Mesenchymal stem cell (in vitro differentiated cells and primary cell): ENCODE data around the gene PCDHGA9.
"Not testable (repeated sequence)": the region's sequence is repeated elsewhere in the genome, so short reads cannot be mapped to it uniquely, and the experiment has no call there.

Source experiments
- DNase-seq: peaks from one replicate; pipeline ENCODE4 v3.0.0-alpha.2; 2013
- H2AFZ ChIP-seq: one replicate; pipeline ENCODE4 v1.6.1; 2013; ENCODE audit warnings: low read depth, mild to moderate bottlenecking, control low read depth, inconsistent platforms, low read length, moderate library complexity
- H2AK5ac ChIP-seq: 2 replicates; pipeline ENCODE4 v1.6.1; 2013; ENCODE audit warnings: low read length, moderate library complexity, mild to moderate bottlenecking, inconsistent platforms; ENCODE audit not compliant: severe bottlenecking
- H2BK120ac ChIP-seq: one replicate; pipeline ENCODE4 v1.6.1; 2013; ENCODE audit warnings: low read depth, mild to moderate bottlenecking, inconsistent platforms, low read length, moderate library complexity
- H2BK12ac ChIP-seq, 2 experiments: one replicate each; pipeline ENCODE4 v1.6.1; 2013; ENCODE audit warnings: inconsistent platforms in 2 of 2, low read length in 2 of 2, mild to moderate bottlenecking in 2 of 2, moderate library complexity in 2 of 2, control low read depth in 1 of 2
- H2BK15ac ChIP-seq: one replicate; pipeline ENCODE4 v1.6.1; 2013; ENCODE audit warnings: mild to moderate bottlenecking, low read depth, inconsistent platforms; ENCODE audit not compliant: poor library complexity, severe bottlenecking
- H2BK5ac ChIP-seq: 2 replicates; pipeline ENCODE4 v1.6.1; 2013; ENCODE audit warnings: low read depth, mild to moderate bottlenecking, low read length, control low read depth, inconsistent platforms; ENCODE audit not compliant: poor library complexity, severe bottlenecking
- H3K14ac ChIP-seq, 2 experiments: one replicate each; pipeline ENCODE4 v1.6.1; 2013; ENCODE audit warnings: inconsistent platforms in 2 of 2, low read length in 2 of 2, control low read depth in 1 of 2, mild to moderate bottlenecking in 1 of 2, moderate library complexity in 1 of 2
- H3K18ac ChIP-seq, 2 experiments: one replicate each; pipeline ENCODE4 v1.6.1; 2013; ENCODE audit warnings: inconsistent platforms in 2 of 2, low read length in 2 of 2, control low read depth in 1 of 2, low read depth in 1 of 2, mild to moderate bottlenecking in 1 of 2
- H3K23ac ChIP-seq, 2 experiments: one replicate each; pipeline ENCODE4 v1.6.1; 2013; ENCODE audit warnings: inconsistent platforms in 2 of 2, low read length in 2 of 2, mild to moderate bottlenecking in 2 of 2, moderate library complexity in 2 of 2, control low read depth in 1 of 2
- H3K27ac ChIP-seq: 2 replicates; pipeline ENCODE4 v1.5.1; 2013; ENCODE audit warnings: mild to moderate bottlenecking, moderate library complexity, low read length, control low read depth, inconsistent platforms; ENCODE audit not compliant: poor library complexity, severe bottlenecking
- H3K27me3 ChIP-seq, 2 experiments: 2 replicates each; pipeline versions ENCODE4 v1.6.1 to v1.7.0; 2013; ENCODE audit warnings: low read length in 2 of 2, mild to moderate bottlenecking in 2 of 2, moderate library complexity in 2 of 2, control low read depth in 1 of 2, inconsistent platforms in 1 of 2; ENCODE audit not compliant: control insufficient read depth in 1 of 2, insufficient read depth in 1 of 2
- H3K36me3 ChIP-seq, 2 experiments: 2 replicates each; pipeline versions ENCODE4 v1.6.1 to v1.7.0; 2013; ENCODE audit warnings: low read length in 2 of 2, control low read depth in 1 of 2, inconsistent platforms in 1 of 2, low read depth in 1 of 2, mild to moderate bottlenecking in 1 of 2; ENCODE audit not compliant: insufficient read depth in 2 of 2, control insufficient read depth in 1 of 2
- H3K4ac ChIP-seq, 2 experiments: one replicate each; pipeline ENCODE4 v1.6.1; 2013; ENCODE audit warnings: inconsistent platforms in 2 of 2, low read length in 2 of 2, mild to moderate bottlenecking in 2 of 2, moderate library complexity in 2 of 2, control low read depth in 1 of 2, low read depth in 1 of 2
- H3K4me1 ChIP-seq: 2 replicates; pipeline ENCODE4 v1.6.1; 2013; ENCODE audit warnings: low read depth, low read length, control low read depth; ENCODE audit not compliant: control insufficient read depth, insufficient read depth
- H3K4me2 ChIP-seq: 2 replicates; pipeline ENCODE4 v1.6.1; 2013; ENCODE audit warnings: low read length, mild to moderate bottlenecking, inconsistent platforms; ENCODE audit not compliant: poor library complexity, severe bottlenecking
- H3K4me3 ChIP-seq, 2 experiments: 2 replicates each; pipeline versions ENCODE4 v1.5.1 to v1.7.0; 2013; ENCODE audit warnings: low read length in 2 of 2, mild to moderate bottlenecking in 2 of 2, control low read depth in 1 of 2, low read depth in 1 of 2; ENCODE audit not compliant: insufficient read depth in 1 of 2
- H3K79me1 ChIP-seq: replicated peaks from 2 replicates; pipeline ENCODE4 v1.6.1; 2013; ENCODE audit warnings: mild to moderate bottlenecking, control low read depth, low read length, inconsistent platforms; ENCODE audit not compliant: poor library complexity, severe bottlenecking
- H3K9ac ChIP-seq: 2 replicates; pipeline ENCODE4 v1.7.0; 2013; ENCODE audit warnings: mild to moderate bottlenecking, low read length, moderate library complexity
- H3K9me3 ChIP-seq: 2 replicates; pipeline ENCODE4 v1.7.0; 2013; ENCODE audit warnings: mild to moderate bottlenecking, low read length; ENCODE audit not compliant: control insufficient read depth
- H4K8ac ChIP-seq: one replicate; pipeline ENCODE4 v1.6.1; 2013; ENCODE audit warnings: inconsistent platforms, mild to moderate bottlenecking, low read length, moderate library complexity
- H4K91ac ChIP-seq: one replicate; pipeline ENCODE4 v1.6.1; 2013; ENCODE audit warnings: mild to moderate bottlenecking, low read length, inconsistent platforms
- WGBS: methylation state at CpG from one replicate; pipeline ENCODE4 v1.1.7; 2013; ENCODE audit warnings: mixed read lengths; 5-methylcytosine and 5-hydroxymethylcytosine counted together

PCDHGA9 gene

GRCh38 chr5:141414548-141415274, 12.1 kb downstream of the PCDHGA9 start:
- not testable (repeated sequence) for H2BK5ac ChIP-seq, H3K27ac ChIP-seq, H3K4me2 ChIP-seq, H2AK5ac ChIP-seq, H2AFZ ChIP-seq, H3K9me3 ChIP-seq, H2BK12ac ChIP-seq, H3K27me3 ChIP-seq, H2BK15ac ChIP-seq, DNase-seq, H3K4ac ChIP-seq, H2BK120ac ChIP-seq, H3K18ac ChIP-seq, H3K4me1 ChIP-seq, H3K14ac ChIP-seq, H3K23ac ChIP-seq, H3K9ac ChIP-seq, H4K8ac ChIP-seq, H4K91ac ChIP-seq
- peaks cover under 1 to 40% of the 10 kb centered on the region in 2 experiments for H3K36me3 ChIP-seq
- 97% methylated on average over 38 of the region's 46 CpGs for WGBS
- peak overlapping the region in 1 of 2 experiments; percentile 87 for H3K4me3 ChIP-seq
- H3K79me1 ChIP-seq: peaks cover 40% of the 10 kb centered on the region

GRCh38 chr5:141415275-141415618, 12.7 kb downstream of the PCDHGA9 start:
- H3K27me3 ChIP-seq, H3K27ac ChIP-seq, H2BK120ac ChIP-seq, H2AFZ ChIP-seq, H3K4ac ChIP-seq, H3K14ac ChIP-seq, DNase-seq, H3K23ac ChIP-seq, H2BK12ac ChIP-seq, H2AK5ac ChIP-seq, H4K8ac ChIP-seq, H2BK5ac ChIP-seq, H3K4me1 ChIP-seq, H4K91ac ChIP-seq, H2BK15ac ChIP-seq, H3K4me2 ChIP-seq, H3K18ac ChIP-seq, H3K9ac ChIP-seq: not testable (repeated sequence)
- WGBS: 96% methylated on average over 24 of the region's 24 CpGs
- H3K4me3 ChIP-seq: peak overlapping the region in 1 of 2 experiments; percentile 68
- peaks cover 4 to 38% of the 10 kb centered on the region in 2 experiments for H3K36me3 ChIP-seq
- peaks cover 38% of the 10 kb centered on the region for H3K79me1 ChIP-seq
- peaks cover 11% of the 10 kb centered on the region for H3K9me3 ChIP-seq

- peak within 1 kb of the TSS; percentile 59 to 80 for H3K4me3 ChIP-seq
- H4K8ac ChIP-seq, H3K27me3 ChIP-seq, H4K91ac ChIP-seq, H2BK5ac ChIP-seq, H2BK120ac ChIP-seq, H2BK15ac ChIP-seq, H2AFZ ChIP-seq, H2BK12ac ChIP-seq, H3K23ac ChIP-seq, H3K4me1 ChIP-seq: not testable (repeated sequence)
- H3K4ac ChIP-seq: peak within 1 kb of the TSS; percentile 27 to 47
- H2AK5ac ChIP-seq: peak within 1 kb of the TSS; percentile 46
- peaks cover 4 to 53% of the 10 kb centered on the region in 2 experiments for H3K36me3 ChIP-seq
- peak; percentile 85 for DNase-seq
- H3K9ac ChIP-seq: peak within 1 kb of the TSS; percentile 70
- H3K4me2 ChIP-seq: peak within 1 kb of the TSS; percentile 66
- H3K9me3 ChIP-seq: peaks cover 22% of the 10 kb centered on the region
- H3K27ac ChIP-seq: peak within 1 kb of the TSS; percentile 69
- peak within 1 kb of the TSS; percentile 42 to 46 for H3K18ac ChIP-seq
- peaks cover 49% of the 10 kb centered on the region for H3K79me1 ChIP-seq
- H3K14ac ChIP-seq: peak within 1 kb of the TSS in 1 of 2 experiments; percentile 81
- 25% methylated on average over 42 of the region's 47 CpGs for WGBS
These were observed 15.1 kb downstream of the PCDHGA9 start, which contains the start of gene PCDHGB7 for GRCh38 chr5:141417494-141418172. PCDHGB7 (plus strand) TSS chr5:141417677; CDS start chr5:141417860, 183 bp downstream.
